ENCODE results near the gene NDUFA5.
"Not testable (repeated sequence)": the region's sequence is repeated elsewhere in the genome, so short reads cannot be mapped to it uniquely, and the experiment has no call there.

Gene NDUFA5

GRCh38 chr7:123555484-123555883 is 2.1 kb downstream of the NDUFA5 start:
- no peak for DNase-seq

- DNase-seq, result no peak
Measured at GRCh38 chr7:123553159-123553558, 4.5 kb downstream of the NDUFA5 start.

GRCh38 chr7:123552641-123553040 is 5.0 kb downstream of the NDUFA5 start:
- no peak for DNase-seq

- not testable (repeated sequence) for DNase-seq
Measured at GRCh38 chr7:123552134-123552533, 5.5 kb downstream of the NDUFA5 start.

GRCh38 chr7:123548406-123548805 is 9.2 kb downstream of the NDUFA5 start:
- no peak for DNase-seq

GRCh38 chr7:123539871-123540270 is 17.7 kb downstream of the NDUFA5 start:
- DNase-seq, result no peak

GRCh38 chr7:123538897-123539296 is 18.7 kb downstream of the NDUFA5 start:
- DNase-seq, result no peak

- DNase-seq, result no peak
Measured at GRCh38 chr7:123538189-123538714, 19.4 kb downstream of the NDUFA5 start.

GRCh38 chr7:123537026-123537642 is 20.5 kb downstream of the NDUFA5 start:
- no peak for DNase-seq

GRCh38 chr7:123535517-123535916 is 22.1 kb downstream of the NDUFA5 start:
- no peak for DNase-seq

GRCh38 chr7:123534383-123535260 is 23.0 kb downstream of the NDUFA5 start, which contains the start of gene IQUB:
Gene IQUB (minus strand): TSS chr7:123534595. CDS start chr7:123512340, 22,255 bp downstream.
- peak; percentile 93 for DNase-seq

- DNase-seq, result no peak
Measured at GRCh38 chr7:123533929-123534382, 23.7 kb downstream of the NDUFA5 start.

- no peak for DNase-seq
Measured at GRCh38 chr7:123533553-123533917, 24.1 kb downstream of the NDUFA5 start.

GRCh38 chr7:123532788-123533552 is 24.6 kb downstream of the NDUFA5 start:
- DNase-seq, result not testable (repeated sequence)

GRCh38 chr7:123532343-123532742 is 25.3 kb downstream of the NDUFA5 start:
- not testable (repeated sequence) for DNase-seq

- DNase-seq, result not testable (repeated sequence)
Measured at GRCh38 chr7:123530035-123530591, 27.5 kb downstream of the NDUFA5 start.

GRCh38 chr7:123528265-123528664 is 29.4 kb downstream of the NDUFA5 start:
- no peak for DNase-seq

GRCh38 chr7:123527712-123528225 is 29.8 kb downstream of the NDUFA5 start:
- DNase-seq, result not testable (repeated sequence)

GRCh38 chr7:123526533-123526932 is 31.1 kb downstream of the NDUFA5 start:
- DNase-seq, result not testable (repeated sequence)

GRCh38 chr7:123522066-123522465 is 35.6 kb downstream of the NDUFA5 start:
- no peak for DNase-seq

GRCh38 chr7:123505221-123505620 is 52.4 kb downstream of the NDUFA5 start:
- no peak for DNase-seq

GRCh38 chr7:123502201-123502600 is 55.4 kb downstream of the NDUFA5 start:
- DNase-seq, result no peak
